Measurements from ENCODE around the gene AQP7. TPM values are rescaled to one million over a fixed set of nuclear protein-coding genes. Genes with fewer than 3 reads are reported as not detected.
A peak's percentile ranks its signal among the peaks of the same experiment; 100 is the strongest.
"Not testable (repeated sequence)": the region's sequence is repeated elsewhere in the genome, so short reads cannot be mapped to it uniquely, and the experiment has no call there.

Gene AQP7
- total RNA-seq, 1 experiment from 2014 or later = 0.58 TPM

GRCh38 chr9:33434317-33435105 is 32.1 kb upstream of the AQP7 start:
- DNase-seq (ENCODE audit: low spot score) = no peak

DNA sequence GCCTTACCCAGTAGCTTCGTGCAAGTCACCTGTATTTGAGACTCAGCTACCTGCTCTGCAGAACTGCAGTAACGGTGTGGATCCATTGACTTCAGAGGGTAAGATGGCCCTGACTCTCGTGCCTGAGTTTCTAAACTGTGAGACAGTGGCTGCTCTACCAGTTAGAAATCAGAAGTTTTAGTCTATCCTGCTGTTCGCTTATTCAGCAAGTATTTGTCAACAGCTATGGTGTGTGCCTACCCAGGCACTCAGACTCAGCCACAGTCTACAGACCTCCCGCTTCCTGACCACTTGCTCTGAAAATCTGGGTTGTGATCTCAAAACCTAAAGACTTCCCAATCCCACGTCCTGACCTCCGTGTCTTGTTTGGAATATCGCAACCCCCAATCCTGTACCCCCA is 31.5 kb upstream of the AQP7 start:
- DNase-seq (ENCODE audit: low spot score) = no peak

GRCh38 chr9:33431420-33431819 is 29.1 kb upstream of the AQP7 start:
- no peak for DNase-seq (ENCODE audit: low spot score)

DNA sequence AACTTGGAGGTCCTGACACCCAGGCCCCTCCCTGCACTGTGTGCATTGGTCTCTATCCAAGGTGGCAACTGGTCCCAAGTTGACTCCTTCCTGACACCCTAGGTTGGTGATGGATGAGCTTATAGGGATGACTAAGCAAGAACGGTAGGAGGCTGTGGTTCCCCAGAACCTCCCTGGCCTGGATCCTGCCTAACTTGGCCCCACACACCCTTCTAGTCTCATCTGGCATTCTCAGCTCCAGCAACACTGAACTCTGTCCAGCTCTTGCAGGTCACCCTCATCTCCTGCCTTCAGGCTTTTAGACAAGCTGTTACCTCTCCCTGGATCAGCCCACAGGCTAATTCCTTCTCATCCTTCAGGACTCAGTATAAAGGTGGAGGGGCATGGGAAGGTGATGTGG is 28.6 kb upstream of the AQP7 start:
- no peak for DNase-seq (ENCODE audit: low spot score)

- DNase-seq (ENCODE audit: low spot score) = no peak
Observed at GRCh38 chr9:33429256-33429985, 27.1 kb upstream of the AQP7 start.

DNA sequence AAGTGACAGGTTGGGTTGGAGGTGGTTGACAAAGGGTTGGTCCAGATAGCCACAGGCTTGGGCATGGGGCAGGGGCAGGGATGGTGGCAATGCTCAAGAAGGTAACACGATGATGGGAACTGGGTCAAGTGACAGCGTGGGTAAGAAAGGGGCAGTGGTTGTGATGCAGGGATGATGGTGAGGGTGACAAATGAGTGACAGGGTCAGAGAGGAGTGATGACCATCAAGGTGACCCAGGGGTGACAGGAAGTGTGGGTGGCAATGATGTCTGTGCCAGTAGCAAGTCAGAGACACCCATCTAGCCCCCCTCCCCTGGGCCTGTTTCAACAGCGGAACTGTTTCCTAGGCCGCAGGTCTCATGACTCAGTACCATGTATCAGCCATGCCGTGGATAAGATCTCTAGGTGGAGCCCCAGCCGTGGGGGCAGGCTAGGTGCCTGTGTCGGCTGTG is 24.5 kb upstream of the AQP7 start:
- peak; percentile 52 for DNase-seq (ENCODE audit: low spot score)

DNA sequence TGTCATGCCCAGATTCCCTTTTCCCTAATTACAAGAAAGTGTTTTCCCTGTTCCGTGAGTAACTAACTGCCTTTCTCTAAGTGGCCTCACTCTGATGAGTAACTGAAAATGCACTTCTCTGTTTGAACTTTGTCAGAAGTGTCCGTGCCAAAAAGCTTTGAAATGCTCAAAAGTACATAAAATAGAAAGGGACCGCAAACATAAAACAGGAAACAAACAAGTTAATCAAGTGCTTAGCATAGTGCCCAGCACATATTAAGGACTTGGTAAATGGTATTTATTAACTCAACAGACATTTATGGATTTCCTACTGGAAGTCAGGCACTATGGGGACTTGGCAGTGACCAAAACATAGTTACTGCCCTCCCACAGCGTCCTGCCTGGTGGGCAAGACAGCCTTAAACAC is 22.8 kb upstream of the AQP7 start:
- DNase-seq (ENCODE audit: low spot score) = peak; percentile 84

DNA sequence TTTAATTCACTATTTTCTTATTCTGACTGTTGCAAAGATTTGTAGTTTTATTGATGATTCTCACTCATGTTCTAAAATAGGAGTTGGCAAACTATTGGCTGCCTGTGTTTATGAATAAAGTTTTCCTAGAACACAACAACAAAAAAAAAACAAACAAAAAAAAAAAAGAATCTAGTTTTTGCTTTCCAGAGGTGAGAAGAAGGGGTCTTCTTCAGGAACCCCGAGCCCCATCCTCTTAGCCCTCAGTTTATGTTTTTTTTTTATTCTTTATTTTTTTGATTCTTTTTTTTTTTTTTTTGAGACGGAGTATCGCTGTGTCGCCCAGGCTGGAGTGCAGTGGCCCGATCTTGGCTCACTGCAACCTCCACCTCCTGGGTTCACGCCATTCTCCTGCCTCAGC is 22.1 kb upstream of the AQP7 start:
- not testable (repeated sequence) for DNase-seq (ENCODE audit: low spot score)

GRCh38 chr9:33424043-33424442 is 21.7 kb upstream of the AQP7 start:
- DNase-seq (ENCODE audit: low spot score) = not testable (repeated sequence)

- DNase-seq (ENCODE audit: low spot score) = no peak
Observed at GRCh38 chr9:33419708-33420303, 17.4 kb upstream of the AQP7 start.

GRCh38 chr9:33418090-33418489 is 15.7 kb upstream of the AQP7 start:
- DNase-seq (ENCODE audit: low spot score) = peak; percentile 50

DNA sequence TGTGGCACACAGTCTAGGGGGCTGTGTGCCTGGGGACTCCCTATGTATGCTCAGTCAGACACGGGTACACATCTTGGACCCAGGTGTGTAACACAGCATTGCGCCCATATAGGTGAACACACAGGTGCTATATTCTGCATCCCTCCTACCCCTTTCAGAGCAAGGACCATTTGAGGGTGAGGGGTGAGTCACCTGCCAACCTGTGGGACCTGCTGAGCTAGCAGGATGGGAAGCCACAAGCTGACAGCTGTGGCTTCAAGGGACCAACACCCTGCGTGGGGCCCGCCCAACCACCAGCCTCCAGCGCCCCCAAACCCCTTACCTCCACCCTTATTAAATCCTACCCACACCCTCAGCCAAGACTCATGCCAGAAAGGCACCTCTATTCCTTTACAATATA is 14.6 kb upstream of the AQP7 start:
- DNase-seq (ENCODE audit: low spot score) = no peak

GRCh38 chr9:33415501-33416038 is 13.2 kb upstream of the AQP7 start:
- peak; percentile 97 for DNase-seq (ENCODE audit: low spot score)

GRCh38 chr9:33414889-33415500 is 12.6 kb upstream of the AQP7 start:
- DNase-seq (ENCODE audit: low spot score) = no peak

- no peak for DNase-seq (ENCODE audit: low spot score)
Observed at GRCh38 chr9:33414268-33414667, 11.9 kb upstream of the AQP7 start.

GRCh38 chr9:33408087-33408486 is 5.7 kb upstream of the AQP7 start:
- DNase-seq (ENCODE audit: low spot score) = no peak

DNA sequence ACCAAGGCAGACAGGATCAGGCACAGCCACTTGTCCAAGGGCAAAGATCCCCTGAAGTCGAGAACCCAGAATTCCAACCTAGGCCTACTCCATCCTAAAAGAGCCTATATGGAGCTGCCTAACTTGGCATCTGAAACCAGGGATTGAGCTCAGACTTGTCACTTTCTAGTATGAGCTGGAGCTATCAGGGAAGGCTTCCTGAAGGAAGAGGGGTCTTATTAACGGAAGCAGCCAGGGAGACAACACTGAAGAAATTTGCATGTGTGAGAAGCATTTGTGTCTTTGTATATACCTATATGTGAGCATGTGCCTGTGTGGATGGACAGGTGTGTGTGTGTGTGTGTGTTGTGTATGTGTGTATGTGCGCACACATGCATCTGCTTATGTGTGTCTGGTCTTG is 4.7 kb upstream of the AQP7 start:
- DNase-seq (ENCODE audit: low spot score) = no peak

DNA sequence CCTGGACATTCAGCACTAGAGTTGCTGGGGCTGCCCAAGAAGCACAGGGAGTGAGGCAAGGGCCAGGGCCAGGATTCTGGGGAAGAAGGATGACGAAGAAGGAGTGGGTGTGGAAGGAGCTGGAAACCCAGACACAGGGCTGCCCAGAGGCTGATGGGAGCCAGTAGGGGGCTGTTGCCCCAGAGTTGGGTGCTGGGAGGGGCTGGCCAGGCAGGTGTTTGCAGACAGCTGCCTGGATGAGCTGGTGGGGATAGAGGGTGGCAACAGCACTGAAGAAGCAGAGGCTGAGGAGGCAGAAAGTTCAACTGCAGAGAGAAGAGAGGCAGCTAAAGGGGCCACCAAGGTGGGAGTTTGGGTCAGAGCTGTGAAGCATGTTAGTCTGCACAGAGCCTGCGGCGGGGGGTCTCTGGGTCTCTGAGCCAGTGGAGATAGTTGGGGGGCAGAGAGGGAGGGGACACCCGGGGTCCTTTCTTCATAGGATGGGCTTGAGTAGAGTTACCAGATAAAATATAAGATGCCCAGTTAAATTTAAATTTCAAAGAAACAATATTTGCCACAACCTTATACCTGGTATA is 2.5 kb upstream of the AQP7 start:
- no peak for DNase-seq (ENCODE audit: low spot score)

DNA sequence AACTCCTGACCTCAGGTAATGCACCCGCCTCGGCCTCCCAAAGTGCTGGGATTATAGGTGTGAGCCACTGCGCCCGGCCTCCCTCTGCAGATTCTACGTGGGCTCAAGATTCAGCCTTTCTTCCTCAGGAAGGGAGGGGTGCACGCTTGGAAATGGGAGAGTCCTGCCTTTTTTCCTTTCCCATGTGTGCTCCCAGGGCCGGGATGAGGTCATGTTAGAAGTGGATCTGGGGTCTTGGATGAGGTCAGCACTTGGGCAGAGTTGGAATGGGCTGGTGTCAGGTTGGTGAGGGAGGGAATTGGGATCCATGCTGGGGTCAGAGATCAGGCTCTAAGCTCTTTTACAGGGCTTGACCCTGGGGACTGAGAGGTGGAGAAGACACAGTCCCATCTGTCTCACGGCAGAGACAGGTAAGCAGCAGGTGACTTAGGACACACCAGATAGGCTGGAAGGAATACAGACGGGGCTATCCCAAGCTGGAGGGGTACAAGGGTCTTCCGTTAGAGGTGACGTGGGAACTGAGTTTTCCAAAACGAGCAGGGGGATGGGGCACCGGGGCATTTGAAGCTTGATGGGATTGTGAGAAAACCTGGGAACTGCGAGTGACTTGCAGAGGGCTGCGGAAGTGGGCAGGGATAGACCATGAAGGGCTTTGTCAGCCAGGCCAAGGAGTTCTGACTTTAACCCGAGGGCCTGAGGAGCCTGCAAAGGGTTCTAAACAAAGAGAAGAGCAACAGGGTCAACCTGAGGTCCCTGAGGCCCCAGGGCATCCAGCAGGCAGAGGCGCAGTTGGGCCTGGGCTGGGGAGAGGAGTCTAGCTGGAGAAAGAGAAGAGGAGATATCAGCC is 1.8 kb upstream of the AQP7 start:
- DNase-seq (ENCODE audit: low spot score) = no peak

DNA sequence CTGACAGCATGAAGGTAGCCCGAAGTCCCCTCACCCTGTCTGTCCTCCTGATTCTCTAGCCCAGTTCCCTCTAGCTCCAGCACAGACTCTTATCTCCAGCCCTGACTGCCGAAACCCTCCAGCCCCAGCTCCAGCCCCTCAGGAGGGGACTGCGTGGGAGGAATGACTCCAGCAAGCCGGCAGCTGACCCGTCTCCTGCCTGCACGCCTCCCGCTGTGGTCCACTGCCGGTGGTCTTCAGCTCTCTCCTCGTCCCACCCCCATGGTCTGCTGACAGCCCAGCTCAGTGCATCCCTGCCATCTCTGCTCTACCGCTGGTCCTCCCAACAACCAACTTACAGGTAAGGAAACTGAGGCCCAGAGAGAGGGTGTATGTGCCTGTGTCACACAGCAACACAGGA is 559 bp downstream of the AQP7 start:
- DNase-seq (ENCODE audit: low spot score) = not testable (repeated sequence)

- DNase-seq (ENCODE audit: low spot score) = not testable (repeated sequence)
Observed at GRCh38 chr9:33399047-33399446, 3.3 kb downstream of the AQP7 start.
